HuH-7 (cell line): Measurements from ENCODE around the gene RPE.

Experiments
- DNase-seq: peaks from one replicate; pipeline ENCODE4 v3.0.0; 2011; ENCODE audit warnings: low spot score

The RPE gene

GRCh38 chr2:210000464-210001324 lies 1.7 kb upstream of the RPE start:
- no peak for DNase-seq

GRCh38 chr2:210003359-210003758 lies 921 bp downstream of the RPE start:
- no peak for DNase-seq

DNA sequence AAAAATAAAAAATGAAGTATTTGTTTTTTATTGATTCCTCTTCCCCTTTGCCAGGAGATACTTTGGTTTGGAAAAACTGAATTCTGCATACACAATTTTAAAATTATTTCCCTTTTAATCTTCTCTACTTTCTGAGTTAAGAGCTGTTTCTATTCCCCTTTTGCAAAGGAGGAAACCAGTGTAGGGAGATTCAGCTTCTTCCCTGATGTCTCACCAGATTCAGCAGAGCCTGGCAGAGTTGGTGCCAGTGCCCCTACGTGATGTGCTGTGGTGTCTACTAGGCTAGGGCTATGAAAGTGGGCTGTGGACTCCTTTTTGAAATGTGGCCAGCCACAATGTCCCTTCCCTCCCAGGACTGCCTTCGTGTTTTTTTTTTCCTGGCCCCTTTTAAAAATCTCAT lies 2.4 kb downstream of the RPE start:
- no peak for DNase-seq

GRCh38 chr2:210007895-210008294 lies 5.5 kb downstream of the RPE start:
- no peak for DNase-seq

DNA sequence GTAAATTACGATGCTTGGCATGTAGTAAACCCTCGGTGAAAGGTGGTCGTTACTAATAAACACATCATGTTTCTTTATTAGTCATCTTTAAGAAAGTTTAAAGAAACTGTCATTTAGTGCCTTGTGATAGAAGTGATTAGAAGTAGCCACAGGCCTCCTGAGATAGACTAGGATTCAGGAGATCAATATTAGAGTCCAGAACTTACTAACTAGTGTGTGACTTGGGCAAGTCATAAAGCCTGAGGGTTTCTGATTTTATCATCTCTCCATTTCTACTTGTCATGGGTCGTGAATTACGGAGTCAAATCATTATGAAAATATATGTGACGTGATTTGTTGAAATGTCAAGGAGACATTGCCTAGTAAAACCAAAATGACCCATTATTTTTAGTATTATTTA lies 6.7 kb downstream of the RPE start:
- DNase-seq = no peak

- no peak for DNase-seq
Observed at GRCh38 chr2:210009896-210010295, 7.5 kb downstream of the RPE start.

DNA sequence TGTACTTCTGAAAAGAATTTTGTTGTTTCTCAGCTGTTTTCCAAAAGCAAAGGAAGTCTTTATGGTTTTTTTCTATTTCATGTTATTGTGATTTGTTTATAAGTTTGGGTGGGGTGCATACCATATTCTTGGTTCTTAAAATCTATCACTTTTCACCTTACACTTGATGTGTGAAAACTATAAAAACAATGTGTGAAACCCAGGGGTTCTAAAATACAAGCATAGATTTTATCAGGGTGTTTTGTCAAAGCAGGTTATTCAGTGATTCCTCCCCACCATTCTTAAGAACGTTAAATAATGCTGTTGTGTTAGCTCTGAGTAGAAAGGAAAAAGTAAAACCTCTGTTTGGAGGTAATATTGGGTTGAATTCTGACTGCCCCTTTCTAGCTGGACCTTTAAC lies 17.7 kb downstream of the RPE start:
- DNase-seq = no peak

GRCh38 chr2:210022824-210023223 lies 20.4 kb downstream of the RPE start:
- no peak for DNase-seq

- DNase-seq = no peak
Observed at GRCh38 chr2:210027608-210028007, 25.2 kb downstream of the RPE start.

- no peak for DNase-seq
Observed at GRCh38 chr2:210028178-210028577, 25.7 kb downstream of the RPE start.

- DNase-seq = no peak
Observed at GRCh38 chr2:210034087-210034683, 31.7 kb downstream of the RPE start.

DNA sequence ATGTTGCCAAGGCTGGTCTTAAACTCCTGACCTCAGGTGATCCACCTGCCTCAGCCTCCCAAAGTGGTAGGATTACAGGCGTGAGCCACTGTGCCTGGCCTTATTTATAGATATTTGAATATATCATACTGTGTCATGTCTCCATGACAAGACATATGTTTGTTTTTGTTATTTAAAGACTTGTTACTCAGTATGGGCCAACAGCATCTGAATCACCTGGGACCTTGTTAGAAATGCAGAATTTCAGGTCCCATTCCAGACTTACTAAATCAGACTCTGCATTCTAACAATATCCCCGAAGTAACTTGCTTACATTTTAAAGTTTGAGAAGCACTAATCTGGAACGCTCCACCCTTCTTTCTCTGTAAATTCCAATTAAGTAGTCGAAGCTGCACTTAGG lies 33.2 kb downstream of the RPE start:
- DNase-seq = no peak

DNA sequence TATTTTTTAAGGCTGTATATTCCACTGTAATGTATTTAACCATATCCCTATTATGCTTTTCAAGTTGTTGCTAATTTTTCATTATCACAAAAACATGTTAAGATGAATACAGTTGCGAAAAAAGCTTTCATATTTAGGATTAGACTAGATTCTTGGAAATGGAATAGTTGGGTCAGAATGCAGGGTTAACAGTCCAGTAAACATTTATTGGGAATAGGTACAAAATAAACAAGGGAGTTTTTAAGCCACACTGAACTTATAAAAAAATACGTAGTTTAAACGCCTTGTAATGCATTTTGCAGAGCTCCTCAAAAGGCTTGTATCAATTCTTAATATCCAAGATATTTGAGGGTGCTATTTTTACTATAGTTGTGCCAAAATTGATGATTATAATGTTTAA lies 35.6 kb downstream of the RPE start:
- DNase-seq = no peak

DNA sequence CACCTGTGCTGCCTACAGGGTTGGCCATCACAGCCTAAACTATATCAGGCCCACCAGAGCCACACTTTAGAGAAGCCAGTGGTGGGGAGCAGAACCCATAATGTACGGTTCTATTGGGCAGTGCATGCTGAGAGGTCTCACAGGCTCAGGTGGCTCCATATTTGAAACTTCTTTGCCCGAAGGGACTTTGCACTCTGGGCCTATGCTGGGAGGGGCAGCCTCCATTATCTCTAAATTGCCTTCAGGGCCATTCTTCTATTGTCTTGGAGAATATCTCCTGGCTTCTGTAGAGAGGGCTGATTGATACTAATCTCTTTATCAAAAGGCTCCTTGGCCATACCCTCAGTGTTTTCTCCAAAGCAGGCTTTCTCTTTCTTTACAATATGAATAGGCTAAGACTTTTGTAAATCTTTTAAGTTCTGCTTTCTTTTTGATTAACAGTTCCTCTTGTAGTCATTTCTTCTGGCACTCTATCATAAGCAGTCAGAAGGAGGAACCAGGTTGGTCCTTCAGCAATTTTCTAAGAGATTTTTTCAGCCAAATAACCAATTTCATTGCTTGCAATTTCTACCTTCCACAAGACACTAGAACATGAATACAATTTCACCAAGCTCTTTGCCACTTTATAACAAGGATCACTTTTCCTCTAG lies 44.5 kb downstream of the RPE start:
- DNase-seq = no peak

- DNase-seq = no peak
Observed at GRCh38 chr2:210049831-210050230, 47.4 kb downstream of the RPE start.

DNA sequence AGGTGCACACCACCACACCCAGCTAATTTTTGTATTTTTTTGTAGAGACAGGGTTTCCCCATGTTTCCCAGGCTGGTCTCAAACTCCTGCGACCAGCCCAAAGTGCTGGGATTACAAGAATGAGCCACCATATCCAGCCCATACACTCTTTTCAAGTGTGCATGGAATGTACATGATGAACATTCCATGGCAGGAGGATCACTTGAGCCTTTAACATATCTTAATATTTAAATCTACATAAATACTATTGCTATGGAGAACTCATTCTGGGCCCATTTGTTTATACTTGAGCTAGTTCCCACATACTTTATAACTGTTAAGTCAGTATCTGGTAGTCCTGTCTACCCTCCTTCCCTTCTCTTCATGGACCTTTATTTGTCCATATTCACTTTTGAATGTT lies 48.4 kb downstream of the RPE start:
- no peak for DNase-seq

DNA sequence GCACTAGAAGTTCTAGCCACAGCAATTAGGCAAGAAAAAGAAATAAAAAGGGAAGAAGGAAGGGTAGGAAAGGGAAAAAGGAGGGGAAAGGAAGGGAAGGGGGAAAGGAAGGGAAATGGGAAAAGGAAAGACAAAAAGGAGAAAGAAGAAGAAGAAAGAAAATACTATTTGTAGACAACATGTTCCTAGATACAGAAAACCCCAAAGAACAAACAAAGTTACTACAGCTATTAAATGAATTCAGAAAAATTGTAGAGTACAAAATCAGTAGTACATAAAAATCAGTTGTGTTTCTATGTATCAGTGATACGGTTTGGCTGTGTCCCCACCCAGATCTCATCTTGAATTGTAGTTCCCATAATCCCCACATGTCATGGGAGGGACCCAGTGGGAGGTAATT lies 52.3 kb downstream of the RPE start:
- no peak for DNase-seq

- DNase-seq = no peak
Observed at GRCh38 chr2:210055825-210056224, 53.4 kb downstream of the RPE start.

DNA sequence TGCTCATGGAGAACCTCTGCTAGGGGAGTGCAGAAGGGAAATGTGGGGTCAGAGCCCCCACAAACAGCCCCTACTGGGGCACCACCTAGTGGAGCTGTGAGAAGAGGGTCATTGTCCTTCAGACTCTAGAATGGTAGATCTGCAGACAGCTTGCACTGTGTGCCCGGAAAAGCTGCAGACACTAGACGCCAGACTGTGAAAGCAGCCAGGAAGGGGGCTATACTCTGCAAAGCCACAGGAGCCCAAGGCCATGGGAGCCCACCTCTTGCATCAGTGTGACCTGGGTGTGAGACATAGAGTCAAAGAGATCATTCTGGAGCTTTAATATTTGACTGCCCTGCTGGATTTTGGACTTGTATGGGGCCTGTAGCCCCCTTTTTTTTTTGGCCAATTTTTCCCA lies 60.9 kb downstream of the RPE start:
- no peak for DNase-seq
